SK-N-SH (cell line): ENCODE measurements around the gene MYLIP.

ENCODE experiments used
- EP300 ChIP-seq, 2 experiments: IDR thresholded peaks; 2 replicates each; pipeline versions ENCODE4 v1.4.0 to v1.6.1; 2012; ENCODE audit warnings: borderline replicate concordance in 1 of 2, low read depth in 1 of 2, low read length in 1 of 2
- POLR2AphosphoS5 ChIP-seq: IDR thresholded peaks from 2 replicates; pipeline ENCODE4 v1.6.1; 2012; ENCODE audit warnings: low read depth, low read length
- RAD21 ChIP-seq: IDR thresholded peaks from 2 replicates; pipeline ENCODE4 v1.6.1; 2012; ENCODE audit warnings: mild to moderate bottlenecking, low read length
- TEAD4 ChIP-seq: IDR thresholded peaks from 2 replicates; pipeline ENCODE4 v1.4.0; 2012; ENCODE audit warnings: mild to moderate bottlenecking, borderline replicate concordance; ENCODE audit not compliant: insufficient read depth
- YY1 ChIP-seq: IDR thresholded peaks from 2 replicates; pipeline ENCODE4 v1.4.0; 2012; ENCODE audit warnings: low read depth, mild to moderate bottlenecking
- TF ChIP-seq, protein P1 (sequence below): fragments of 200-600 bp; sonication (generic); IDR thresholded peaks from 2 replicates; pipeline ENCODE4 v1.6.1; 2017; ENCODE audit warnings: antibody characterized with exemption, mild to moderate bottlenecking, moderate library complexity

GRCh38 chr6:16089232-16090062, 39.4 kb upstream of the MYLIP start:
- TF ChIP-seq POLR2AphosphoS5 (no peak), TEAD4 (no peak), EP300 (IDR thresholded peaks at IDR 0.05; ENCODE audit: borderline replicate concordance in 1 of 2, low read depth in 1 of 2, low read length in 1 of 2) (no peak), RAD21 (no peak), YY1 (no peak)
- TF ChIP-seq, protein P1, sequence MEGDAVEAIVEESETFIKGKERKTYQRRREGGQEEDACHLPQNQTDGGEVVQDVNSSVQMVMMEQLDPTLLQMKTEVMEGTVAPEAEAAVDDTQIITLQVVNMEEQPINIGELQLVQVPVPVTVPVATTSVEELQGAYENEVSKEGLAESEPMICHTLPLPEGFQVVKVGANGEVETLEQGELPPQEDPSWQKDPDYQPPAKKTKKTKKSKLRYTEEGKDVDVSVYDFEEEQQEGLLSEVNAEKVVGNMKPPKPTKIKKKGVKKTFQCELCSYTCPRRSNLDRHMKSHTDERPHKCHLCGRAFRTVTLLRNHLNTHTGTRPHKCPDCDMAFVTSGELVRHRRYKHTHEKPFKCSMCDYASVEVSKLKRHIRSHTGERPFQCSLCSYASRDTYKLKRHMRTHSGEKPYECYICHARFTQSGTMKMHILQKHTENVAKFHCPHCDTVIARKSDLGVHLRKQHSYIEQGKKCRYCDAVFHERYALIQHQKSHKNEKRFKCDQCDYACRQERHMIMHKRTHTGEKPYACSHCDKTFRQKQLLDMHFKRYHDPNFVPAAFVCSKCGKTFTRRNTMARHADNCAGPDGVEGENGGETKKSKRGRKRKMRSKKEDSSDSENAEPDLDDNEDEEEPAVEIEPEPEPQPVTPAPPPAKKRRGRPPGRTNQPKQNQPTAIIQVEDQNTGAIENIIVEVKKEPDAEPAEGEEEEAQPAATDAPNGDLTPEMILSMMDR: no peak
